ENCODE results near the gene LPO. TPM values are rescaled to one million over a fixed set of nuclear protein-coding genes. Genes with fewer than 3 reads are reported as not detected.

The LPO gene
- total RNA-seq, 1 donor from 2014 or later: not detected

DNA sequence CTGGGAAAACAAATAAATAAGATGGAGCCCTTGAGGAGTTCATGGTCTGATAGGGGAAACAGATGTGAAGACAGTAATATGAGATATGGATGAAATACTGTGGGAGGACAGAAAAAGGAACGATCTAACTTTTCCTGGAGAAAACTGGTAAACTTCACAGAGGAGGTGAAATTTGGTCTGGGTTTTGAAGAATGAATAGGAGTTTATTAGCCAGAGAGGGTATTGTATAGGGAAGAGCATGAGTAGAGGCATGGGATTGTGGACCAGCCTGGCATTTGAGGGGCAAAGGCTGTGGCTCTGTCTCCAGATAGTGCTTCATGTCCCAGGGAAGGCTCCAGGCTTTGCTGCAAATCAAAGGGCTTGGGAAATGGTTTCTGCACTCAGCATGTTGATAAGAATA is 1.6 kb downstream of the LPO start:
- Histone ChIP-seq H3K27ac (ENCODE audit: low read depth, low read length) (no peak overlapping the region), H3K9me3 (ENCODE audit: control insufficient read depth in 3 of 3, low read length in 3 of 3) (no peaks in the 10 kb centered on the region), H3K4me1 (ENCODE audit: control insufficient read depth in 3 of 3, insufficient read depth in 3 of 3, low read length in 3 of 3) (no peaks in the 10 kb centered on the region), H3K4me3 (ENCODE audit: low read length in 3 of 3) (no peak overlapping the region), H3K36me3 (ENCODE audit: control insufficient read depth in 3 of 3, insufficient read depth in 3 of 3, low read length in 3 of 3) (no peaks in the 10 kb centered on the region), H3K9ac (ENCODE audit: low read depth in 1 of 3, low read length in 3 of 3) (no peak overlapping the region), H3K27me3 (ENCODE audit: control insufficient read depth in 3 of 3, insufficient read depth in 3 of 3, low read length in 3 of 3) (peaks cover 21 to 56% (median 39%) of the 10 kb centered on the region in 3 donors)

GRCh38 chr17:58242171-58242784 is 3.9 kb downstream of the LPO start:
- Histone ChIP-seq H3K27ac (ENCODE audit: low read depth, low read length) (no peak overlapping the region), H3K9me3 (ENCODE audit: control insufficient read depth in 3 of 3, low read length in 3 of 3) (no peaks in the 10 kb centered on the region), H3K4me1 (ENCODE audit: control insufficient read depth in 3 of 3, insufficient read depth in 3 of 3, low read length in 3 of 3) (no peaks in the 10 kb centered on the region), H3K27me3 (ENCODE audit: control insufficient read depth in 3 of 3, insufficient read depth in 3 of 3, low read length in 3 of 3) (peaks cover 30 to 54% (median 42%) of the 10 kb centered on the region in 3 donors), H3K36me3 (ENCODE audit: control insufficient read depth in 3 of 3, insufficient read depth in 3 of 3, low read length in 3 of 3) (no peaks in the 10 kb centered on the region), H3K4me3 (ENCODE audit: low read length in 3 of 3) (no peak overlapping the region), H3K9ac (ENCODE audit: low read depth in 1 of 3, low read length in 3 of 3) (no peak overlapping the region)

GRCh38 chr17:58244963-58245362 is 6.6 kb downstream of the LPO start:
- Histone ChIP-seq H3K4me3 (ENCODE audit: low read length in 3 of 3) (no peak overlapping the region), H3K9ac (ENCODE audit: low read depth in 1 of 3, low read length in 3 of 3) (no peak overlapping the region), H3K27me3 (ENCODE audit: control insufficient read depth in 3 of 3, insufficient read depth in 3 of 3, low read length in 3 of 3) (peaks cover 40 to 57% (median 45%) of the 10 kb centered on the region in 3 donors), H3K9me3 (ENCODE audit: control insufficient read depth in 3 of 3, low read length in 3 of 3) (no peaks in the 10 kb centered on the region), H3K36me3 (ENCODE audit: control insufficient read depth in 3 of 3, insufficient read depth in 3 of 3, low read length in 3 of 3) (no peaks in the 10 kb centered on the region), H3K4me1 (ENCODE audit: control insufficient read depth in 3 of 3, insufficient read depth in 3 of 3, low read length in 3 of 3) (peaks cover 0 to 9% (median 7%) of the 10 kb centered on the region in 3 donors), H3K27ac (ENCODE audit: low read depth, low read length) (no peak overlapping the region)

GRCh38 chr17:58245428-58246103 is 7.2 kb downstream of the LPO start:
- Histone ChIP-seq H3K9me3 (ENCODE audit: control insufficient read depth in 3 of 3, low read length in 3 of 3) (no peaks in the 10 kb centered on the region), H3K9ac (ENCODE audit: low read depth in 1 of 3, low read length in 3 of 3) (no peak overlapping the region), H3K27me3 (ENCODE audit: control insufficient read depth in 3 of 3, insufficient read depth in 3 of 3, low read length in 3 of 3) (peaks cover 40 to 63% (median 45%) of the 10 kb centered on the region in 3 donors), H3K4me3 (ENCODE audit: low read length in 3 of 3) (no peak overlapping the region), H3K27ac (ENCODE audit: low read depth, low read length) (no peak overlapping the region), H3K36me3 (ENCODE audit: control insufficient read depth in 3 of 3, insufficient read depth in 3 of 3, low read length in 3 of 3) (no peaks in the 10 kb centered on the region), H3K4me1 (ENCODE audit: control insufficient read depth in 3 of 3, insufficient read depth in 3 of 3, low read length in 3 of 3) (peaks cover 0 to 9% (median 7%) of the 10 kb centered on the region in 3 donors)

- no peak overlapping the region for H3K9ac ChIP-seq (ENCODE audit: low read depth in 1 of 3, low read length in 3 of 3)
- no peaks in the 10 kb centered on the region for H3K9me3 ChIP-seq (ENCODE audit: control insufficient read depth in 3 of 3, low read length in 3 of 3)
- no peak overlapping the region for H3K27ac ChIP-seq (ENCODE audit: low read depth, low read length)
- peaks cover 0 to 9% (median 7%) of the 10 kb centered on the region in 3 donors for H3K4me1 ChIP-seq (ENCODE audit: control insufficient read depth in 3 of 3, insufficient read depth in 3 of 3, low read length in 3 of 3)
- H3K36me3 ChIP-seq (ENCODE audit: control insufficient read depth in 3 of 3, insufficient read depth in 3 of 3, low read length in 3 of 3): no peaks in the 10 kb centered on the region
- H3K4me3 ChIP-seq (ENCODE audit: low read length in 3 of 3): no peak overlapping the region
- H3K27me3 ChIP-seq (ENCODE audit: control insufficient read depth in 3 of 3, insufficient read depth in 3 of 3, low read length in 3 of 3): peaks cover 40 to 63% (median 42%) of the 10 kb centered on the region in 3 donors
Measured at GRCh38 chr17:58246104-58246740, 7.8 kb downstream of the LPO start.

- Histone ChIP-seq H3K4me1 (ENCODE audit: control insufficient read depth in 3 of 3, insufficient read depth in 3 of 3, low read length in 3 of 3) (peaks cover 0 to 9% (median 7%) of the 10 kb centered on the region in 3 donors), H3K9ac (ENCODE audit: low read depth in 1 of 3, low read length in 3 of 3) (no peak overlapping the region), H3K36me3 (ENCODE audit: control insufficient read depth in 3 of 3, insufficient read depth in 3 of 3, low read length in 3 of 3) (no peaks in the 10 kb centered on the region), H3K4me3 (ENCODE audit: low read length in 3 of 3) (no peak overlapping the region), H3K27me3 (ENCODE audit: control insufficient read depth in 3 of 3, insufficient read depth in 3 of 3, low read length in 3 of 3) (peaks cover 41 to 60% (median 41%) of the 10 kb centered on the region in 3 donors), H3K9me3 (ENCODE audit: control insufficient read depth in 3 of 3, low read length in 3 of 3) (no peaks in the 10 kb centered on the region), H3K27ac (ENCODE audit: low read depth, low read length) (no peak overlapping the region)
Measured at GRCh38 chr17:58246781-58247180, 8.4 kb downstream of the LPO start.

GRCh38 chr17:58247511-58248363 is 9.4 kb downstream of the LPO start:
- H3K9me3 ChIP-seq (ENCODE audit: control insufficient read depth in 3 of 3, low read length in 3 of 3): no peaks in the 10 kb centered on the region
- H3K4me1 ChIP-seq (ENCODE audit: control insufficient read depth in 3 of 3, insufficient read depth in 3 of 3, low read length in 3 of 3): peaks cover 0 to 9% (median 7%) of the 10 kb centered on the region in 3 donors
- no peaks in the 10 kb centered on the region for H3K36me3 ChIP-seq (ENCODE audit: control insufficient read depth in 3 of 3, insufficient read depth in 3 of 3, low read length in 3 of 3)
- H3K27ac ChIP-seq (ENCODE audit: low read depth, low read length): no peak overlapping the region
- no peak overlapping the region for H3K4me3 ChIP-seq (ENCODE audit: low read length in 3 of 3)
- H3K9ac ChIP-seq (ENCODE audit: low read depth in 1 of 3, low read length in 3 of 3): no peak overlapping the region
- H3K27me3 ChIP-seq (ENCODE audit: control insufficient read depth in 3 of 3, insufficient read depth in 3 of 3, low read length in 3 of 3): peaks cover 40 to 58% (median 43%) of the 10 kb centered on the region in 3 donors

- H3K27me3 ChIP-seq (ENCODE audit: control insufficient read depth in 3 of 3, insufficient read depth in 3 of 3, low read length in 3 of 3): peaks cover 36 to 46% (median 39%) of the 10 kb centered on the region in 3 donors
- peak overlapping the region in 1 of 3 donors; percentile 73 for H3K4me3 ChIP-seq (ENCODE audit: low read length in 3 of 3)
- H3K4me1 ChIP-seq (ENCODE audit: control insufficient read depth in 3 of 3, insufficient read depth in 3 of 3, low read length in 3 of 3): peaks cover 0 to 9% (median 7%) of the 10 kb centered on the region in 3 donors
- no peaks in the 10 kb centered on the region for H3K9me3 ChIP-seq (ENCODE audit: control insufficient read depth in 3 of 3, low read length in 3 of 3)
- no peaks in the 10 kb centered on the region for H3K36me3 ChIP-seq (ENCODE audit: control insufficient read depth in 3 of 3, insufficient read depth in 3 of 3, low read length in 3 of 3)
- no peak overlapping the region for H3K27ac ChIP-seq (ENCODE audit: low read depth, low read length)
- no peak overlapping the region for H3K9ac ChIP-seq (ENCODE audit: low read depth in 1 of 3, low read length in 3 of 3)
Measured at GRCh38 chr17:58248955-58249269, 10.5 kb downstream of the LPO start.

- H3K27me3 ChIP-seq (ENCODE audit: control insufficient read depth in 3 of 3, insufficient read depth in 3 of 3, low read length in 3 of 3): peaks cover 30 to 42% (median 37%) of the 10 kb centered on the region in 3 donors
- H3K27ac ChIP-seq (ENCODE audit: low read depth, low read length): no peak overlapping the region
Measured at GRCh38 chr17:58249270-58250133, 11.1 kb downstream of the LPO start.

More at GRCh38 chr17:58249270-58250133, 11.1 kb downstream of the LPO start:
- Histone ChIP-seq H3K4me1 (ENCODE audit: control insufficient read depth in 3 of 3, insufficient read depth in 3 of 3, low read length in 3 of 3) (peaks cover 0 to 9% (median 7%) of the 10 kb centered on the region in 3 donors), H3K36me3 (ENCODE audit: control insufficient read depth in 3 of 3, insufficient read depth in 3 of 3, low read length in 3 of 3) (no peaks in the 10 kb centered on the region), H3K9me3 (ENCODE audit: control insufficient read depth in 3 of 3, low read length in 3 of 3) (no peaks in the 10 kb centered on the region), H3K9ac (ENCODE audit: low read depth in 1 of 3, low read length in 3 of 3) (peak overlapping the region; percentile 20 to 57 (median 50)), H3K4me3 (ENCODE audit: low read length in 3 of 3) (peak overlapping the region; percentile 43 to 73 (median 72))

Data from skeletal muscle tissue (tissue), 4 donors.